GM23248 (cell line): ENCODE data around the gene PRKCE.

ENCODE experiments used
- EZH2 ChIP-seq: fragments of 200-600 bp; sonication (generic); IDR thresholded peaks from 2 replicates; pipeline ENCODE4 v1.6.1; 2018; ENCODE audit warnings: antibody characterized with exemption, mild to moderate bottlenecking; ENCODE audit not compliant: insufficient read depth, poor library complexity, severe bottlenecking
- EZH2phosphoT487 ChIP-seq: fragments of 200-600 bp; sonication (generic); IDR thresholded peaks from 2 replicates; pipeline ENCODE4 v1.6.1; 2018; ENCODE audit warnings: antibody characterized with exemption, moderate library complexity, mild to moderate bottlenecking, low read depth; ENCODE audit not compliant: insufficient read depth

GRCh38 chr2:45637440-45637839, 14.0 kb upstream of the PRKCE start:
- TF ChIP-seq EZH2 (no peak), EZH2phosphoT487 (no peak)
